ENCODE measurements around the gene TLE2.
A peak's percentile ranks its signal among the peaks of the same experiment; 100 is the strongest.

The TLE2 gene

DNA sequence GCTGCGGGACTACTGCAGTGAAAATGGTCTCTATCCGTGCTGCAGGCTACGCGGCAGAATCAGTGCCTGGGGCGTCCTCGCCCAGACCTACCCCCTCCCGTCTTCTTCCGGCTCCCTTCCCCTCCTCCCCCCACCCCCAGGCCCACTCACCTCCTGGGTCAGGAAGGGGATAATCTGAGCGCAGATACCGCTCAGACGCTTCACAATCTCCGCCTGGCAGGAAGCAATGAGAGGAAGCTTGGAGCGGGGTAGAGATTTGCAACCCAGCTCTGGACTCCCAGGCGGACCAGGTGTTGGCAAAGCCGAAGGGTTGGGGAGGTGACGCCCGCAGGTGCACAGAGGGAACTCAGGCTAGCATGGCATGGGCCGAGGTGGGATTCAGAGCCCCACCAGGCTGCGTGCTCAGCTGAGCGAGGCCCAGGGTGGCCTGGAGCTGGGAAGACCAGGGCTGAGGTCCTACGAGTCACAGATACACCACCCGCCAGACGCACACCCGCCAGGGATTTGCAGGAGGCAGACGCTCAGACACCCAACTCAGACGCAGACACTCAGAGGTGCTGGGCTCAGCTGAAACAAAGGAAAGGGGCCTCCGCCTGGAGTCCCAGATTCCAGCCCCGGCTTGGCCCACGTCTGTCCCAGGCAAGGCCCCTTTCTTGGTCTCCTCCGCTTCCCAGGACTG lies 4.1 kb downstream of the TLE2 start:
- Mint-ChIP-seq H3K9me3 (no peaks in the 10 kb centered on the region), H3K27ac (no peak overlapping the region), H3K4me3 (peak overlapping the region in 2 of 3 experiments; percentile 51 to 57), H3K36me3 (ENCODE audit: low read depth) (no peaks in the 10 kb centered on the region), H3K4me1 (peaks cover 5% of the 10 kb centered on the region), H3K27me3 (ENCODE audit: low read depth) (peaks cover 54% of the 10 kb centered on the region)
- TF ChIP-seq, protein P1, sequence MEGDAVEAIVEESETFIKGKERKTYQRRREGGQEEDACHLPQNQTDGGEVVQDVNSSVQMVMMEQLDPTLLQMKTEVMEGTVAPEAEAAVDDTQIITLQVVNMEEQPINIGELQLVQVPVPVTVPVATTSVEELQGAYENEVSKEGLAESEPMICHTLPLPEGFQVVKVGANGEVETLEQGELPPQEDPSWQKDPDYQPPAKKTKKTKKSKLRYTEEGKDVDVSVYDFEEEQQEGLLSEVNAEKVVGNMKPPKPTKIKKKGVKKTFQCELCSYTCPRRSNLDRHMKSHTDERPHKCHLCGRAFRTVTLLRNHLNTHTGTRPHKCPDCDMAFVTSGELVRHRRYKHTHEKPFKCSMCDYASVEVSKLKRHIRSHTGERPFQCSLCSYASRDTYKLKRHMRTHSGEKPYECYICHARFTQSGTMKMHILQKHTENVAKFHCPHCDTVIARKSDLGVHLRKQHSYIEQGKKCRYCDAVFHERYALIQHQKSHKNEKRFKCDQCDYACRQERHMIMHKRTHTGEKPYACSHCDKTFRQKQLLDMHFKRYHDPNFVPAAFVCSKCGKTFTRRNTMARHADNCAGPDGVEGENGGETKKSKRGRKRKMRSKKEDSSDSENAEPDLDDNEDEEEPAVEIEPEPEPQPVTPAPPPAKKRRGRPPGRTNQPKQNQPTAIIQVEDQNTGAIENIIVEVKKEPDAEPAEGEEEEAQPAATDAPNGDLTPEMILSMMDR (IDR thresholded peaks at IDR 0.05; ENCODE audit: unreplicated experiment in 3 of 3), result no peak

DNA sequence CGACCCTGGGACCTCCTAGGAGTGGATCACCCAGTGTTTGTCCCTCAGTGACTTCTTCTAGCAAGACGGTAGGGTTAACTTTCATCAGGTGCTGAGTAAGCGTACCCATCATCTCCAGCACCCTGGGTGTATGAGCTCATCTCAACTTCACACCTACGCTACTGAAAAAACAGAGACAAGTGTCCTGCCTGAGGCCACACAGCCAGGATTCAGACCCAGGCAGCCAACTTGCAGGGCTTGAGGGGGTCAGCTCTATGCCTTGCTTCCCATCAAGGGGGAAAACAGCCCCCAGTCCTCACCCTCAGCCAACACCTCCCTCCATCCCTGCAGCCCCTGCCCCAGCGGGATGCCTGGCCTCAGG lies 4.6 kb downstream of the TLE2 start:
- Mint-ChIP-seq H3K36me3 (ENCODE audit: low read depth) (no peaks in the 10 kb centered on the region), H3K27me3 (ENCODE audit: low read depth) (peaks cover 53% of the 10 kb centered on the region), H3K4me1 (peaks cover 5% of the 10 kb centered on the region), H3K27ac (no peak overlapping the region), H3K9me3 (no peaks in the 10 kb centered on the region), H3K4me3 (peak overlapping the region in 1 of 3 experiments; percentile 36)
- TF ChIP-seq, protein P1 (IDR thresholded peaks at IDR 0.05; ENCODE audit: unreplicated experiment in 3 of 3), result no peak

DNA sequence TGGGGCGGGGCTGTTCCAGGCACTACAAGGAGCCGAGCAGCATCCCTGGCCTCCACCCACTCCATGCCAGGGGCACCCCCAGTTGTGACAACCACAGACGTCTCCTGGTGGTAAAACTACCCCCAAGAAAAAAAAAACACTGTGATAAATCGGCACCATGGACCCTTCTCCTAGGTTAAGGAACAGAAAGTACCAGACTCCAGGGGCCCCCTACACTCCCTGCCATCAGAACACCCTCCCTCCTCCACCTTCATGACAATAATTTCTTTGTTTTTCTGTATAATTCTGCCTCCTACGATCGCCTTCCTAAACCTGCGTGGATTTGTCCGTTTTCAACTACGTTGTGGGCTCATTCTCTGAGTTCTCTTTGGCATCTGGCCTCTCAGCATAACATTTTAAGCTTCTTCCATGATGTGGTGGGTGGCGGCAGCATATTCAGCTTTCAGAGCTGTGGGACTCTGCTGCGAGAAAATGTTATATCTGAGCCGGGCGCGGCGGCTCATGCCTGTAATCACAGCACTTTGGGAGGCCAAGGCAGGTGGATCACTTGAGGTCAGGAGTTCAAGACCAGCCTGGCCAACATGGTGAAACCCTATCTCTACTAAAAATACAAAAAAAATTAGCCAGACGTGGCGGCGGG lies 8.6 kb downstream of the TLE2 start:
- Mint-ChIP-seq H3K4me3 (no peak overlapping the region), H3K9me3 (no peaks in the 10 kb centered on the region), H3K27me3 (ENCODE audit: low read depth) (peaks cover 45% of the 10 kb centered on the region), H3K27ac (no peak overlapping the region), H3K4me1 (peaks cover 3% of the 10 kb centered on the region), H3K36me3 (ENCODE audit: low read depth) (no peaks in the 10 kb centered on the region)
- TF ChIP-seq, protein P1 (IDR thresholded peaks at IDR 0.05; ENCODE audit: unreplicated experiment in 3 of 3), result no peak

DNA sequence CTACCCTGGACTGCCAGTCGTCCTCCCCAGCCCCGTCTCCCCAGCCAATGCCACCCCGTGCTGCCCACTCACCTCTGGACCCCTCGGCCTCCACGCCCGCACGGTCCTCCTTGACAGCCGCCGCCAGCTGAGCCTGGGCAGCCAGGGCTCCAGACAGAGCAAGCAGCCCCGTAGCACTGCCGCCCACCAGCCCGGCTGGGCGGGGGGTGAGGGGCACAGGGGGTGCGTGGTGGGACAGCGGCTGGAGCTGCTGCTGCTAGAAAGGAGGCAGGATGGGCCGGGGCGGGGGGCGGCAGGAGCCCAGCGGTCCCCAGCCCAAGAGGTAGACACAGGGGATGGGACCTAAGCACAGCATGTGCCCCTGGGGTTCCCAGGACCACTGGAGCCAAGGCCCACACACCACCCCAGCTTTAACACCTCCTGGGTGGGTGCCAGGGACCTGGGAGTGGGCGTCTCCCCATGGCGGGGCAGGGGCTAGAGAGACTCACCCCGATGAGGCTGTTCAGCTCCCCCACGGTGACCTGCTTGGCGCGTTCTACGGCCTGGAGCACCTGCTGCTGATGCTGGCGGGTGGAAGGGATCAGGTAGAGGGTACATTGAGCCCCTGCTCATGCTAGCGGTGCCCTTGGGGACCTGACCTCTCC lies 9.7 kb downstream of the TLE2 start:
- H3K4me3 Mint-ChIP-seq, result no peak overlapping the region
- H3K36me3 Mint-ChIP-seq (ENCODE audit: low read depth), result peaks cover 3% of the 10 kb centered on the region
- H3K27me3 Mint-ChIP-seq (ENCODE audit: low read depth), result peaks cover 34% of the 10 kb centered on the region
- H3K27ac Mint-ChIP-seq, result no peak overlapping the region
- no peaks in the 10 kb centered on the region for H3K9me3 Mint-ChIP-seq
- TF ChIP-seq, protein P1 (IDR thresholded peaks at IDR 0.05; ENCODE audit: unreplicated experiment in 3 of 3), result no peak
- no peaks in the 10 kb centered on the region for H3K4me1 Mint-ChIP-seq

DNA sequence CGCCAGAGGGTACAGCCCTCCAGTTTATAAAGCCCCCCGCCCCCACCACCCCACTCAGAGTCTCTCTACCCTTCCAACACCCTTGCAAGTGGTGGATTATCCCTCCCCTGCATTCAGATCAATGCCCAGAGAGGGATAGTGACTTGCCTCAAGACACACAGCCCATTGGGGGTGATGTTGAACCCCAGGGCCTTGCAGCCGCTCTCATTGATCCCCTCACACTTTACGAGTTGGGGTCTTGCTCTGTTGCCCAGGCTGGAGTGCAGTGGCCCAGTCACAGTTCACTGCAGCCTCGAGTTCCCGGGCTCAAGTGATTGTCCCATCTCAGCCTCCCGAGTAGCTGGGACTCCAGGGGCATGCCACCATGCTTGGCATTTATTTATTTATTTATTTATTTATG lies 11.2 kb downstream of the TLE2 start:
- Mint-ChIP-seq H3K27ac (no peak overlapping the region), H3K4me3 (no peak overlapping the region), H3K4me1 (no peaks in the 10 kb centered on the region), H3K9me3 (no peaks in the 10 kb centered on the region), H3K27me3 (ENCODE audit: low read depth) (peaks cover 24% of the 10 kb centered on the region), H3K36me3 (ENCODE audit: low read depth) (peaks cover 7% of the 10 kb centered on the region)
- TF ChIP-seq, protein P1 (IDR thresholded peaks at IDR 0.05; ENCODE audit: unreplicated experiment in 3 of 3), result no peak

All from nephron (organoid).